ENCODE measurements around the gene USP26.

DNA sequence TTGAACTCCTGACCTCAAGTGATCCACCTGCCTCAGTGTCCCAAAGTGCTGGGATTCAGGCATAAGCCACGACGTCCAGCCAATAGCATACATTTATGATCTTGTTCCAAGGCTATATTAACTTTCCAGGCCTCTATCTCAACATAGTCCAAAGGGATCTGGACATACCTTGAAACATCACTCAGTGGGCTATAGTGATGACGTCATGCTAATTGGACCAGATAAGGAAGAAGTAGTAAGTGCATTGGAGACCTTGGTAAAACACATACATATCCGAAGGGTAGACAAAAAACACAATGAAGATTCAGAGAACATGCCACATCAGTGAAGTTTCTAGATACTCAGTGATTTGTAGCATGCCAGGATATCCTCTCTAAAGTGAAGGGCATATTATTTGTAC, 37.4 kb upstream of the USP26 start:
- TF ChIP-seq POLR2A (IDR thresholded peaks at IDR 0.05; ENCODE audit: low read depth, low read length) (no peak), EZH2 (IDR thresholded peaks at IDR 0.05; ENCODE audit: borderline replicate concordance, low read depth, low read length, severe bottlenecking) (no peak), POLR2AphosphoS5 (IDR thresholded peaks at IDR 0.05; ENCODE audit: insufficient read depth, low read depth, low read length) (no peak), JUN (IDR thresholded peaks at IDR 0.05; ENCODE audit: borderline replicate concordance, insufficient read depth, insufficient read length, low read depth) (no peak), GATA2 (IDR thresholded peaks at IDR 0.05; ENCODE audit: insufficient read depth, insufficient read length, low read depth, low read length) (no peak), MYC (IDR thresholded peaks at IDR 0.05; ENCODE audit: low read depth, low read length) (no peak)
- TF ChIP-seq, protein P1, sequence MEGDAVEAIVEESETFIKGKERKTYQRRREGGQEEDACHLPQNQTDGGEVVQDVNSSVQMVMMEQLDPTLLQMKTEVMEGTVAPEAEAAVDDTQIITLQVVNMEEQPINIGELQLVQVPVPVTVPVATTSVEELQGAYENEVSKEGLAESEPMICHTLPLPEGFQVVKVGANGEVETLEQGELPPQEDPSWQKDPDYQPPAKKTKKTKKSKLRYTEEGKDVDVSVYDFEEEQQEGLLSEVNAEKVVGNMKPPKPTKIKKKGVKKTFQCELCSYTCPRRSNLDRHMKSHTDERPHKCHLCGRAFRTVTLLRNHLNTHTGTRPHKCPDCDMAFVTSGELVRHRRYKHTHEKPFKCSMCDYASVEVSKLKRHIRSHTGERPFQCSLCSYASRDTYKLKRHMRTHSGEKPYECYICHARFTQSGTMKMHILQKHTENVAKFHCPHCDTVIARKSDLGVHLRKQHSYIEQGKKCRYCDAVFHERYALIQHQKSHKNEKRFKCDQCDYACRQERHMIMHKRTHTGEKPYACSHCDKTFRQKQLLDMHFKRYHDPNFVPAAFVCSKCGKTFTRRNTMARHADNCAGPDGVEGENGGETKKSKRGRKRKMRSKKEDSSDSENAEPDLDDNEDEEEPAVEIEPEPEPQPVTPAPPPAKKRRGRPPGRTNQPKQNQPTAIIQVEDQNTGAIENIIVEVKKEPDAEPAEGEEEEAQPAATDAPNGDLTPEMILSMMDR (IDR thresholded peaks at IDR 0.05; ENCODE audit: extremely low read depth in 1 of 2, insufficient read depth in 1 of 2, low read depth in 1 of 2, low read length in 2 of 2) = no peak
- TF ChIP-seq, protein P2, sequence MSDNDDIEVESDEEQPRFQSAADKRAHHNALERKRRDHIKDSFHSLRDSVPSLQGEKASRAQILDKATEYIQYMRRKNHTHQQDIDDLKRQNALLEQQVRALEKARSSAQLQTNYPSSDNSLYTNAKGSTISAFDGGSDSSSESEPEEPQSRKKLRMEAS (IDR thresholded peaks at IDR 0.05; ENCODE audit: insufficient read depth, insufficient read length) = no peak
